ENCODE data around the gene EFEMP2. TPM values are rescaled to one million over a fixed set of nuclear protein-coding genes. Genes with fewer than 3 reads are reported as not detected.
"Not testable (repeated sequence)": the region's sequence is repeated elsewhere in the genome, so short reads cannot be mapped to it uniquely, and the experiment has no call there.

EFEMP2 gene
- total and polyA plus RNA-seq, 2 donors (not counting 3 experiments of a cell fraction or from before 2014, with no cell fraction given), result 81.7 to 207 TPM

- H3K9me3 ChIP-seq (replicated peaks; ENCODE audit: control insufficient read depth, insufficient read depth, low read length); FAIRE-seq; H3K4me2 ChIP-seq (ENCODE audit: insufficient read depth, low read length); H3K4me3 ChIP-seq (replicated peaks in 1 of 3; ENCODE audit: insufficient read depth in 1 of 3, low read depth in 1 of 3, low read length in 3 of 3); H3K9me1 ChIP-seq (replicated peaks; ENCODE audit: control insufficient read depth, extremely low read depth, insufficient read depth, low read length); H3K27ac ChIP-seq (ENCODE audit: insufficient read depth, low read depth, low read length); intact Hi-C loops (cut with micrococcal nuclease); H3K9ac ChIP-seq (replicated peaks; ENCODE audit: extremely low read depth, insufficient read depth, low read length); DNase-seq (ENCODE audit: low read depth, low spot score); H3K27me3 ChIP-seq (ENCODE audit: control insufficient read depth in 2 of 2, insufficient read depth in 2 of 2, low read length in 2 of 2); H3K79me2 ChIP-seq (ENCODE audit: control insufficient read depth, insufficient read depth, low read length); dilution Hi-C loops (cut with MboI; ENCODE audit: extremely low pct_ligation_motif_present, low sequenced_read_pairs); H4K20me1 ChIP-seq (replicated peaks; ENCODE audit: control insufficient read depth, extremely low read depth, insufficient read depth, low read length); H2AFZ ChIP-seq (ENCODE audit: low read depth, low read length); H3K4me1 ChIP-seq (ENCODE audit: control insufficient read depth, extremely low read depth, insufficient read depth, low read length): not testable (repeated sequence)
- CTCF ChIA-PET, result interaction anchor here (1.6 to 3.4 kb wide), 3 partner anchors 11 to 68 kb away, joined by 6 to 16 read pairs (median 7); partner anchors contain the start of genes AP5B1 and MUS81
- TSS peak; percentile 0 for BruUV-seq (replicated peaks)
- peaks cover 8 to 20% of the 10 kb centered on the region in 2 experiments for H3K36me3 ChIP-seq (ENCODE audit: control insufficient read depth in 2 of 2, extremely low read depth in 1 of 2, insufficient read depth in 2 of 2, low read length in 2 of 2)
- POLR2A ChIA-PET, result interaction anchor here (0.5 to 1.1 kb wide), 3 partner anchors 10 to 45 kb away, joined by 3 read pairs; partner anchors contain the start of gene CFL1
Observed at GRCh38 chr11:65848693-65849092, 23.9 kb downstream of the EFEMP2 start.

- no peaks in the 10 kb centered on the region for H3K79me2 ChIP-seq (ENCODE audit: control insufficient read depth, insufficient read depth, low read length)
- H3K36me3 ChIP-seq (ENCODE audit: control insufficient read depth in 2 of 2, extremely low read depth in 1 of 2, insufficient read depth in 2 of 2, low read length in 2 of 2), result peaks cover 0 to 11% of the 10 kb centered on the region in 2 experiments
- no peaks in the 10 kb centered on the region for H3K4me1 ChIP-seq (ENCODE audit: control insufficient read depth, extremely low read depth, insufficient read depth, low read length)
- no peak overlapping the region for H3K9ac ChIP-seq (replicated peaks; ENCODE audit: extremely low read depth, insufficient read depth, low read length)
- dilution Hi-C loops (cut with MboI; ENCODE audit: extremely low pct_ligation_motif_present, low sequenced_read_pairs), result no loop called here
- no peak for DNase-seq (ENCODE audit: low read depth, low spot score)
- no peak for FAIRE-seq
- no peaks in the 10 kb centered on the region for H3K27me3 ChIP-seq (ENCODE audit: control insufficient read depth in 2 of 2, insufficient read depth in 2 of 2, low read length in 2 of 2)
- intact Hi-C loops (cut with micrococcal nuclease), result no loop called here
- H3K9me3 ChIP-seq (replicated peaks; ENCODE audit: control insufficient read depth, insufficient read depth, low read length), result no peaks in the 10 kb centered on the region
- no peak overlapping the region for H3K4me3 ChIP-seq (replicated peaks in 1 of 3; ENCODE audit: insufficient read depth in 1 of 3, low read depth in 1 of 3, low read length in 3 of 3)
- BruUV-seq (replicated peaks), result no TSS peak
- no peaks in the 10 kb centered on the region for H4K20me1 ChIP-seq (replicated peaks; ENCODE audit: control insufficient read depth, extremely low read depth, insufficient read depth, low read length)
- CTCF ChIA-PET, result interaction anchor here (1.3 to 2.8 kb wide), 2 partner anchors 10 to 15 kb away, joined by 6 read pairs; no protein-coding TSS in a partner anchor
- TF ChIP-seq MYC (IDR thresholded peaks at IDR 0.05; ENCODE audit: low read depth, low read length) (no peak), MAX (IDR thresholded peaks at IDR 0.05; ENCODE audit: insufficient read depth, insufficient read length) (no peak), EZH2 (IDR thresholded peaks at IDR 0.05; ENCODE audit: borderline replicate concordance, low read depth, low read length, severe bottlenecking) (no peak), POLR2A (IDR thresholded peaks at IDR 0.05; ENCODE audit: low read depth, low read length) (no peak), FOS (IDR thresholded peaks at IDR 0.05; ENCODE audit: borderline replicate concordance, insufficient read depth, low read length) (no peak), POLR2AphosphoS5 (IDR thresholded peaks at IDR 0.05; ENCODE audit: insufficient read depth, low read depth, low read length) (no peak), JUN (IDR thresholded peaks at IDR 0.05; ENCODE audit: borderline replicate concordance, insufficient read depth, insufficient read length, low read depth) (no peak), GATA2 (IDR thresholded peaks at IDR 0.05; ENCODE audit: insufficient read depth, insufficient read length, low read depth, low read length) (no peak), CTCF (IDR thresholded peaks at IDR 0.05; ENCODE audit: extremely low read depth in 1 of 2, insufficient read depth in 1 of 2, low read depth in 1 of 2, low read length in 2 of 2) (no peak)
- H3K9me1 ChIP-seq (replicated peaks; ENCODE audit: control insufficient read depth, extremely low read depth, insufficient read depth, low read length), result no peaks in the 10 kb centered on the region
- no peak overlapping the region for H3K4me2 ChIP-seq (ENCODE audit: insufficient read depth, low read length)
- POLR2A ChIA-PET, result no interaction called here
- H2AFZ ChIP-seq (ENCODE audit: low read depth, low read length), result no peak overlapping the region
- no peak overlapping the region for H3K27ac ChIP-seq (ENCODE audit: insufficient read depth, low read depth, low read length)
Observed at GRCh38 chr11:65847746-65848145, 24.9 kb downstream of the EFEMP2 start.
